ENCODE measurements around the gene RNASE1.

The RNASE1 gene

DNA sequence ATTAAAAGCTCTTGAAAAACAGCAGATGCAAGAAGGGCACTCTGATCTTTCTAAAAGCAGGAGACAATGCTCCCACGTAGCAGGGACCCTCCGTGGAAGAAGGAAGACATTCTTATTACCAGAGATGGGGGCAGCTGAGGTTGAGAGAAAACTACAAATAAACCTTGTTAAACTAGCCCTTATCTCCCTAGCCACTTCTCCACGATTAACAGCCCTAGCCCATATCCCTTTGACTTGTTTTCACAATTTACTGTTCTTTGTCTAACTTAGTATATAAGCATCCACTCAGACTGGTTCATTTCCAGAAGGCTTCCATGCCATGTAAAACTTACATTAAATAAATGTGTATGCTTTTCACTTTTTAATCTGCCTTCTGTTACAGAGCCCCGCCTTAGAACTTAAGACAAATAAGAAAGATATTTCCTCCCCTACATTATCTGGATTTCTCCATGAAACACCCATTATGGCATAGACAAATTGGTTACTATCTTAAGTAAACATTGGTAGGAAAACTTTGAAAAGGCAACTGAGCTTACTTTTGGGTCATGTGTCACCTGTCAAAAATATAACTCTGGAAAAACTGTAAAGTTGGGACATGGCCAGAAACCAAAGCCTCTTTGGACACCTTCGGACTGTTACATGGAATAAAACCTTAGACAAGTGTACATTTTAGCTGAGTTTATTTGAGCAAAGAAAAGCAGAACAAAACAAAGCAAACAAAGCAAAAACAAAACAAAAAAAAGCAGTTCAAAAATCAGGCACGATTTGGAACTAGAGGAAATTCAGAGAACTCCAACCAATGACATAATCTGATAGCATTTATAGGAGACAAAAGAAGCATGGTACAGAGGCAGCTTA, 4.9 kb upstream of the RNASE1 start:
- DNase-seq = no peak

DNA sequence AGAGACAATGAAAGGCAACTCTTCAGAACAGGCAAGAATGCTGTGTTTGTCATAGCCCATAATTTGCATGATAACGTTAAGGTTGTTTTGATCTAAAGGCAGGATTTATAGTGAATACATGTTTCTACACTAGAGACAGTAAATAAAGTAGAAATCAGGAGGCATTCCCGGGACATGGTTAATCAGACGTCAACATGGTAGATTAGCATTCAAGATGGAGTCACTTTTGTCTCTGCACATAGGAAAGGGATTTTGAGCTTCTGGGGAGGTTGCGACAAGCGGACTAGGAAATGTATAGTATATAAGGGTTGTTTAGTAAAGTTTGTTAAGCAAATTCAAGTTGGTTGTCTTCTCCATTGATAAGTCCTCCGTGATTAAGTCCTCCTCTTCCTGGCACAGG, 2.8 kb upstream of the RNASE1 start:
- no peak for DNase-seq

DNA sequence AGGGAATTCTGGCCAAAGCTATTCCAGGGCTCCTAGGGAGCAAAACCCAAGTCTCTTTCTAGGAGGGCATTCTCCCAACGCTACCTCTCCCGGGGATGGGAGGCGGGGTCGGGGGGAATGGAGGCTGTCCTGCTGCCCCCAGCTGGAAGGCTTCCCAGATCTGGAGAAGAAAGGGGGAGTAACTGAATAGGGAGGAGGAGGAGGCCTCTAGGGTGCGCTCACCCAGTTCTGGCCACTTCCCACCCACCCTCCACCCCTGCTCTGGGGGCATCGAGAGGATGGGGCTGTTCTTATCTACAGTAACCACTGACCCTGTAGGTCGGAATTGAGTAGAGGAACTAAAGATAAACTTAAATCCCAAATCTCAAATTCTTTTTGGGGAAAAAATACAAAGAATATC, 579 bp upstream of the RNASE1 start:
- DNase-seq = no peak

DNA sequence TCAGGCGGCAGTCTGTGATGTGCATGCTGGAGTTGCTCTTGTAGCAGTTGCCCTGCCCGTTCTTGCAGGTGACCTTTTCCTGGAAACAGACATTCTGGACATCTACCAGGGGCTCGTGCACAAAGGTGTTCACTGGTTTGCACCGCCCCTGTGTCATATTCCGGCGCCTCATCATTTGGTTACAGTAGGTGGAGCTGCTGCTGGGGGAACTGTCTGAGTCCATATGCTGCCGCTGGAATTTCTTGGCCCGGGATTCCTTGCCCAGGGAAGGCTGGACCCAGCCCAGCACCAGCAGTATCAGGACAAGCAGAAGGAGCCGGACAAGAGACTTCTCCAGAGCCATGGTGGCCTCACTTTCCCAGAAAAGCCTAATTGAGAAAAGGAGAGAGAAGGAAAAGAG, 918 bp downstream of the RNASE1 start:
- no peak for DNase-seq

DNA sequence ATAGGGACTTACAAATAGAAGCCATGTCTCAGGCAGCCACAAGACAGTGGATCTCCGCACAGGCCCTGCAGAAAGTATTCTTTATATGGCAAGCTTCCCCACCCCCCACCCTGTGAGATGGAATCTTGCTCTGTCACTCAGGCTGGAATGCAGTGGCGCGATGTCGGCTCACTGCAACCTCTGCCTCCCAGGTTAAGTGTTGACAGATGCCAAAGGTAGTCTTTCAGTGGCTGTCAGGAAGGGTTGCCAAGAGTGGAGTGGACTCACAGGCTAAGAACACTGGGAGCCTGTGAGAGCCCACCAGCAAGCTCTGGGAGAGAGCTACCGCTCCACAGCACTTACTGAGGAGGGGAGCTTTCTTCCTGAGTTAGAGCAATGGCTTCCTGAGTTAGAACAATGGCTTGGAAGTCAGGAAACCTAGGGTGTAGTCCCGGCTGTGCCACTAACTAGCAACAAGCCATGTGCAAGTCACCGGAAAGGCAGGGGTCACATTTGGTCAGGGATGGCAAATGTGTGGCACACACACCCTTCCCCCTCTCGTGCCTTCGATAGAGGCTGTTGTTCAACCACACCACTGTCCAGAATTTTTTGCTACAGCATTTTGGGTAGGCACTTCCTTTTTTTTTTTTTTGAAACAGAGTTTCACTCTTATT, 2.6 kb downstream of the RNASE1 start:
- no peak for DNase-seq

DNA sequence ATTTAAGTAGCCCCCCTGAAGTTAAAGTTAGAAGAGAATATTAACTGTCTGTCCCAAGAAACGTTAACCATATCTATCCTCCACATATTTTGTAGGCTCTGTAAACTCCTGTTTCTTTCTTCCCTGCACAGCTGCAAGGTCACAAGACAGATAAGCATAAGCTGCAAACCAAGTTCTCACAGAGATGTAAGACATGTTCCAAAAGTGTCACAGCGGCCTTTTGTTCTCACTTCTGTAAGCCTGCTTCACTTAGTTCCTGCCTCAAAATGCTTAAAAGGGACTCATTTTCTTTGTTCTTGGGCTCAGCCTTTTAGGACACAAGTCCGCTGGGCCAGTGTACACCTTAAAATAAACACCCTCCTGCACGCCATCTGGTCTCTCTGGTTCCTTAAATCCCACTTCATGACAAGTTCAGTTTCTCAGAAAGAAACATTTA, 3.2 kb downstream of the RNASE1 start:
- DNase-seq = no peak

DNA sequence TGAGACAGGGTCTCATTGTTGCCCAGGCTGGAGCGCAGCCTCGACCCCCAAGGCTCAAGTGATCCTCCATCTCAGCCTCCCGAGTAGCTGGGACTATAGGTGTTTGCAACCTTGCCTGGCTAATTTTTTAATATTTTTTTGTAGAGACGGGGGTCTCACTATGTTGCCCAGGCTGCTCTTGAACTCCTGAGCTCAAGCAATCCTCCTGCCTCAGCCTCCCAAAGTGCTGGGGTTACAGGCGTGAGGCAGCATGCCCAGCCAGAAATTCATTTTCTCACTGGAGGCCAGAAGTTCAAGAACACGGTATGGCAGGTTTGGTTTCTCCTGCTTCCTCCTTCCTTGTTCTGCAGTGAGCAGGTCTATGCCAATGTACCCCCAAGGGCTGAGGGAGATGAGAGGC, 3.7 kb downstream of the RNASE1 start:
- DNase-seq = no peak

DNA sequence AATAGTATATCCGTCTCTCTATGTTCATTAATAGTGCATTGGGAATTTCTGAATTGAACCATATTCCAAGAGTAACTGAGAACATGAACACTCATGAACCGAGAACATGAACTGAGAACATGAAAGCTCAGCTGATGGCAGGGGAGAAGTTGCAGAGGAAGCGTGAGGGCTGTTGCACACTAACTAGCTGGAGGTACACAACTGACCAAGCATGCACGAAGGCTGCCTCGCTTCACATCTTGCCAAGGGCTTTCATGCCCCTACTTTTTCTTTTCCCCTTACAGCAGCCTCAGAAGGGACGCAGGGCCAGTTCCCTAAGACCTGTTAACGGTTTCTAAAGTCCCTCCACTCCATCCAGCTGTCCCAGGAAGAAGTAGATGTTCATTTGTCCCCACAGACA, 4.3 kb downstream of the RNASE1 start:
- no peak for DNase-seq

DNA sequence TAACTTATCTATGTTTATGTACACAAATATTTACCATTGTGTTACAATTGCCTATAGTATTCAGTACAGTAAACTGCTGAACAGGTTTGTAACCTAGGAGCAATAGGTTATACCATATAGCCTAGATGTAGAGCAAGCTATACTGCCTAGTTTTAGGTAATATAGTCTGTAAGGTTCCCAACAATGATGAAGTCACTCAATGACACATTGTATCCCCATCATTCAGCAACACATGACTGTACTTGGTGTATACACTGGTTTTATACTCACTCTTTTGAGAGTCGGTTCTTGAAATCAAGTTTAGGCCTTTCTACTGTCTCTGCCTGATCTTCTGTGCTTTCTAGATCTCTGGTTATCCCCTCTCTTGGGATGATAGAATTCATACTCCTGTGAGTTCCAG, 5.5 kb downstream of the RNASE1 start:
- DNase-seq = no peak

DNA sequence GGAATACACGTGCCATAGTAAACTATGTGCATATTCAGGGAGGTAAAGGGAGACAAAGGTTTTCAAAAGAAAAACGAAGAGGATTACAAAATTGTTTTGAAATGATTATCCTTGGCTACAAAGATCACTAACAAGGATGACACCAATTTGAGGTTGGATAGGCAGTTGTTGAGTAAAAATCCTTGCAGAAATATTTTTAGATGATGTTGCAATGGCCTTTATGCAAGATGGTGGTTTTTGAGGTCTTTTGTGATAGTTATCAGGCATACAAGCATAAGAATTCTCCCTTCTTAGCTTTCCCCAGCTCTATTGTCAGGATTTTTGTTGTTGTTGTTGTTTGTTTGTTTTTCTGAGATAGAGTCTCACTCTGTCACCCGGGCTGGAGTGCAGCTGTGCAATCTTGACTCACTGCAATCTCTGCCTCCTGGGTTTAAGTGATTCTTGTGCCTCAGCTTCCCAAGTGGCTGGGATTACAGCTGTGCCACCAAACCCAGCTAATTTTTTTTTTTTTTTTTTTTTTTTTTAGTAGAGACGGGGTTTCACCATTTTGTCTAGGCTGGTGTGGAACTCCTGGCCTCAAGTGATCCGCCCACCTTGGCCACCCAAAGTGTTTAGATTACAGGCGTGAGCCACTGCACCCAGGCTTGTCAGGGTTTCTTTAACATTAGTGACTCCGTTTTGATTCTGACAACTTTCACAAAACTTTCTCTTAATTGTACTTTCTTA, 7.8 kb downstream of the RNASE1 start:
- no peak for DNase-seq

DNA sequence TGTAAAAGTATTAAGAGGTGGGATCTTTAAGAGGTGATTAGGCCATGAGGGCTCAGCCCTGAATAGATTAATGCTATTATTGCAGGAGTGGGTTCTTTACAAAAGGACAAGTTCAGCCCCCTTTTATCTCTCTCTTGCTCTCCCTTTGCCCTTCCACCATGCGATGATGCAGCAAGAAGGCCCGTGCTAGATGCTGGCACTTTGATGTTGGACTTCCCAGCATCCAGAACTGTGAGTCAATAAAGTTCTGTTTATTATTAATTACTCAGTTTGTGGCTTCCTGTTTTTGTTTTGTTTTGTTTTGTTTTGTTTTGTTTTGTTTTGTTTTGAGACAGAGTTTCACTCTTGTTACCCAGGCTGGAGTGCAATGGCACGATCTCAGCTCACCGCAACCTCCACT, 10.1 kb downstream of the RNASE1 start:
- no peak for DNase-seq

DNA sequence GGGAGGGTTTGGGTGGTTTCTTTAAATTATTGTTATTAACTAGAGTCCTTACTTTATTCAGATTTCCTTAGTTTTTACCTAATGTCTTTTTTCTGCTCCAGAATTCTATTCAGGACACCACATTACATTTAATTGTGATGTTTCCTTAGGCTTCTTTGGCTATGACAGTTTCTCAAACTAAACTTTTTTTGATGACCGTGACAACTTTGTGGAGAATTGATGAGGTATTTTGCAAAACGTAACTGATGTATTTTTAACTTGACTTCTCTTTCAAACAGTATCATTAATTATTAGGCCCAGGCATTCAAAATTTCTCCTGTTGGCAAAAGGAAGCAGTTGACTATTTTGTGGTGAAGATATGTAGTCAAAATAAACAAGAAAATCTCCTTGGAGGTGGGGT, 11.0 kb downstream of the RNASE1 start:
- no peak for DNase-seq

DNA sequence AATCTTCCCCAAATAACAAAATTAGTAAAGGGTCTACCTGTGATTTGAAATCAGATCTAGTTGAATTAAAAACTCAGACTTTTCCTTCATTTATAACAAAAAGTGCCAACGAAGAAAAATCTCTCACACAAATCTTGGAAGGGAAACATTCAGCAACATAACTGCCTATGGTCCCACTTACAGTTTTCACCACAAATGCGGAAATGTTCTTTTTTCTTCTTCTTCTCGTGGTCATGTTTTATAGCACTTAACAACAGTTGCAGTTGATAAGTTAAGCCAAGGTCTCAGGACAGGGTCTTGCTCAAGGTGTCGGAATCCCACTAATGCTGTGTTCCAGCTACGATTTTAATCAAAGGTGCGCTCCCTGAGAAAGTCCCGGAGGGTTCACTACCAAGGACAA, 11.5 kb downstream of the RNASE1 start:
- DNase-seq = no peak

DNA sequence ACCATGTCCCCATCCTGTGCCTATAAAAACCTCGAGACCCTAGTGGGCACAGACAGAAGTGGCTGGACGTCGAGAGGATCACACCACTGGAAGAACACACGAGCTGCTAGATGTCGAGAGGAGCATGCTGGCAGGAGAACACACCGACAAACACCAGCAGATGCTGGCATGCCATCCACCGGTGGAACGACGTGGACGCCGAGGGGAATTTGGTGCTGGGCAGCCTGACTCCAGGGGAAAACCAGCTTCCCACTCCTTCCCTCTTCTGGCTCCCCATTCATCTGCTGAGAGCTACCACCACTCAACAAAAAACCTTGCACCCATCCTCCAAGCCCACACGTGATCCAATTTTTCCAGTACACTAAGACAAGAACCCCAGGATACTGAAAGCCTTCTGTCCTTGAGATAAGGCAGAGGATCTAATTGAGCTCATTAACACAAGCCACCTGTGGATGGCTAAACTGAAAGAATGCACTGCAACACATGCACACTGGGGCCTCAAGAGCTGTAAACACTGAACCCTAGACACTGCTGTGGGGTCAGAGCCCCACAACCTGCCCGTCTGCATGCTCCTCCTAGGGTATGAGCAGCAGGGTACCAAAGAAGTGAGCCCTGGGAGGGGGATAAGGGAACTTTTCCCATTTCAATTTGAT, 12.1 kb downstream of the RNASE1 start:
- no peak for DNase-seq

DNA sequence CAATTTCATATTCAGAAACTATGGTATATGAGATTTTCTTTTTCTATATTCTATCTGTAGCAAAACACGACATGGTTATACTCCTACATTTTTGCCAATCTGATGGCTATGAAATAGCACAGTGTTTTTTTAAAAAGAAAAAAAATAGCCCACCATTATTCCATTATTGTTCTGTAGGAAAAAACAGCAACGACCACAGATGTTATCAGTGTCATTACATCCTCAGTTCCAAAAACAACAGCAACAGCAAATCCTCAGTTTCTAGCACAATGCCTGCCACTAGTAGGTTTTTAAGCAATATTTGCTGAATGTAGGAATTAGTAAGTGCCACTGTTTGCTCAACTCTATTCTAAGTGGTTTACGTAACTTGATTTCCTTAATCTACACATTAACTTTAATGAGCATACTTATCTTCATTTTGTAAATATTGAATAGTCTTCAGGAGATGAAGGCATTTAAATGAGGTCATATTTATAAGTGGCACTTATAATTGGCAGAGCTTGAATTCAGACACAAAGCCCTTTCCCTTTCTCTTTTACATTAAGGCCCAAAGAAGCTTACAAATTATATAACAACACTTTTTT, 13.3 kb downstream of the RNASE1 start:
- no peak for DNase-seq

DNA sequence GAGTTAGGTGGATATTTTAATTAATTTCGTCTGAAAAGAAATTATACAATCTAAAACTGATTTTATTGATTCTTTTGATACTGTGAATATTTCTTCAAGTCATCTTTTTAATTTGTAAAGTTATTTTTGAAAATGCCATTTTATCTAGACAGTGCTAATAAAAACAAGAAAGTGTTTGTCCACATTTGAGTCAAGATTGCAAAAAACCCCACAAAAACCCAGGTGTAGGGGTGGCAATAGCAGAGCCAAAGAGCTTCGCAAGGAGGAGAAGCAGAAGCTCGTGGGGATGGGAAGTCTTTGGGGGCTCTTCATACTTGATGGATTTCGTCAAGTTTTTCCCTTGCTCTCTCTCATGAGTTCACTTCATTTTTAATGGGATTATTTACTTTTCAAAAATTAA, 15.6 kb downstream of the RNASE1 start:
- no peak for DNase-seq

DNA sequence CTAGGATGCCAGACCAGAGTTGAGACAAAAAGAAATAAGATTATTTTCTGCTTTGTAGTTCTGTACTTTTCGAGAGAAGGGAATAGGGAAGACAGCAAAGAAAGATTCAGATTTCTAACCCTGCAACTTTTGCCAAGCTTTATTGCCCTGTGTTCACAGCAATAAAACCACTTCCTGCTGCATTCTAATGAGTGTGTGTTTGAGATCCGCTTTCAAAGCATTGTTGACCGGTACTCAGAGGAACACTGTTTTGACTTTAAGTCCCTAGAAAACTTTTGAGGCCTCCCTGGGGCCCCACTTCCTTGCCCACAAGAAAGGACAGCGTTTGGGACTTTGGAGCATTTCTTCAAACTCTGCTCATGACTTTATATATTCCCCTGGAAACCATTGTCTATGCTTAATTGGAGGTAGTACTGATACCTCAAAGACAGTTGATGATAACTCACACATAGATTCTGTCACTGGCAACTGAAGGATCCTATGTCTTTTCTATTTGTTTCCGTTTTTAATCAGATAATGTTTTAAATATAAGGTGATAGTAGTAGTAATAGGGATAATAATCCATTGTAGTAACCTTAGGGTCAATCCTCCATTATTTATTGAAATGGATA, 20.3 kb downstream of the RNASE1 start:
- no peak for DNase-seq

DNA sequence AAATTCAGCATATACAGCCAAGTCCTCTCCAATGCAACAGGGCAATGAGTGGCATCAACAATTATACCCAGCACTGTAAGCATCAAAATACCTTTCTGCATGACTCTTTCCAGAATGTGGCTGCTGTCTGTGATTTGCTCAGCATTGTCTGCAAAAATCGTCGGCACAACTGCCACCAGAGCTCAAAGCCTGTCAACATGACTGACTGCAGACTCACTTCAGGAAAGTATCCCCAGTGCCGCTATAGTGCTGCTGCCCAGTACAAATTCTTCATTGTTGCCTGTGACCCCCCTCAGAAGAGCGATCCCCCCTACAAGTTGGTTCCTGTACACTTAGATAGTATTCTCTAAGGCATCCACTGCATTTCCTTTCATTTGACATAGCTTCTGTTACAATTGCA, 20.8 kb downstream of the RNASE1 start:
- no peak for DNase-seq

DNA sequence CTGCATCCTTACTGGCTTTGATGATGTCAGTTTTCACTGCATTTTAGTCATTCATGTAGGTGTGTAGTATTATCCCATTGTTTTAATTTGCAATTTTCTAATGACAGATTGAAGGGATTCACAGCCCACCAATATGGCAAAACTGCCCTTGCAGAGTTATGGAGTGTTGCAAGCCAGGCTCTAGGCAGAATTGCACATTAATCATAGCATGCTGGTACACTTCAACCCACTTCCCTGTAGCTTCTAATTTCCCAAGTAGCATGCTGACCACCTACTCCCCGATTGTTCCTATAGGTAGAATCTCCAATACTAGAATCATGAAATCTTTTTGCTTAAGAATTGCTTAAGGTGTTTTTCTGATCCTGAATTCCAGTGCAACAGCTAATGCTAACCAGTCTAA, 26.7 kb downstream of the RNASE1 start:
- no peak for DNase-seq

DNA sequence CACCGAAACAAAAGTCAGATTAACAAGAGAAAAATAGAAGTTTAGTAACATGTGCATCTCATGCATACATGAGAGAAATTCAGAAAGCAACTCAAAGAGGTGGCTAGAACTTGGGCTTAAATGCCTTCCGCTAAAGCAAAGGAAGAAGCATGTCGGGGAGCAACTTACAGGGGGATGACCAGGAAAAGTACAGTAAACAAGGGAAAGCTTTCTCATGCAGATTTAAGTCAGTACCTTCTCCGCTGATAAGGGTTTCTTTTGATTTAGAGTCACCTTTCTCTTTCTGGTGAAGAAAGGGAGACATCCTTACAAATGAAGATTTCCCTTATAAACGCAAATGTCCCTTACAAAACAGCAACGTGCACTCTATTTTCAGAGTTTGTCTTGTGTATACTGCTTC, 27.6 kb downstream of the RNASE1 start:
- no peak for DNase-seq

DNA sequence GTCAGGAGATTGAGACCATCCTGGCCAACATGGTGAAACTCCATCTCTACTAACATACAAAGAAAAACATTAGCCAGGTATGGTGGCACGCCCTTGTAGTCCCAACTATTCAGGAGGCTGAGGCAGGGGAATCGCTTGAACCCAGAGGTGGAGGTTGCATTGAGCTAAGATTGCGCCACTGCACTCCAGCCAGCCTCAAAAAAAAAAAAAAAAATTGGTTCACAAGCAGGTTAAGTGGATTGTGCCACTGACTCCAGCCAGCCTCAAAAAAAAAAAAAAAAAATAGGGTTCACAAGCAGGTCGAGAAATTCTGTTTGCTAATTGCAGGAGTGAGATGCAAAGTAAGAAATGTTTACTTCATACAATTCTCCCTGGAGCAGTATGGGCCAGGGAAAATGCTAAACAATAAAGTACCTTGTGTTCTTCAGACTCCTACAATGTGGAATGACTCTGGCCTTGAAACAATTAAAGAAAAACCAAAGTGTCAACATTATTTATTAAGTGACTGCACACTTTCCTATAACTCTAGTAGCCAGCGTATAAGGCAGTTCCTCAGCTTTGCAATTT, 28.3 kb downstream of the RNASE1 start:
- no peak for DNase-seq

DNA sequence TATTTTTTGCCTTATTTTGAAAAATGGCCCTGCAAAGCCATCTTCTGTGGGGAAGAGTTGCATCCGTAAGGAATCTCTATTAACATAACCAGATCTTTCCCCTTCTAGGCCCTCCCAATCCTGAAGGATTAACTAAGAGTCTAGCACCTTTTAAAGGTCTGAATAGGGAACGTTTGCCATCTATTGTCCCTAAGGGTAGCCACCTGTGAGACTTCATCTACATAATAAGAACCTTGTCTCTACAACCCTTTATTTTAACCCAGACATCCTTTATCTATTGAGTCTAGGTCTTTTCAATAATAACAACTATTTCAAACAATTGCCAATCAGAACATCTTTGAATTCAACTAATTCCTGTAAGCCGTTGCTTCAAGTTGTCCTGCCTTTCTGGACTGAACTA, 30.0 kb downstream of the RNASE1 start:
- DNase-seq = no peak

Data from NCI-H510A treated with DMSO at 0.1 percent for 48 hours (cell line).